Muscle layer of duodenum (tissue), 2 donors: ENCODE results near the gene ALOX5.
"Not testable (repeated sequence)": the region's sequence is repeated elsewhere in the genome, so short reads cannot be mapped to it uniquely, and the experiment has no call there.

Source experiments
- H3K27ac ChIP-seq: one replicate; pipeline ENCODE4 v1.7.0; 2013; ENCODE audit warnings: mild to moderate bottlenecking, low read length
- H3K27me3 ChIP-seq: one replicate; pipeline ENCODE4 v1.7.0; 2013; ENCODE audit warnings: low read depth, mild to moderate bottlenecking, control low read depth, low read length
- H3K36me3 ChIP-seq, 2 donors: one replicate each; pipeline ENCODE4 v1.7.0; 2013; ENCODE audit warnings: low read length in 2 of 2, control low read depth in 1 of 2, mild to moderate bottlenecking in 1 of 2; ENCODE audit not compliant: insufficient read depth in 2 of 2, control insufficient read depth in 1 of 2
- H3K4me1 ChIP-seq, 2 donors: one replicate each; pipeline ENCODE4 v1.7.0; 2013; ENCODE audit warnings: low read length in 2 of 2, mild to moderate bottlenecking in 2 of 2, control low read depth in 1 of 2, moderate library complexity in 1 of 2; ENCODE audit not compliant: insufficient read depth in 2 of 2, control insufficient read depth in 1 of 2
- H3K4me3 ChIP-seq, 2 donors: one replicate each; pipeline ENCODE4 v1.7.0; 2013; ENCODE audit warnings: low read length in 2 of 2, low read depth in 1 of 2, mild to moderate bottlenecking in 1 of 2
- H3K9me3 ChIP-seq, 2 donors: one replicate each; pipeline ENCODE4 v1.7.0; 2013; ENCODE audit warnings: low read length in 2 of 2, control low read depth in 1 of 2, mild to moderate bottlenecking in 1 of 2; ENCODE audit not compliant: control insufficient read depth in 1 of 2
- donor health status: healthy.

Gene ALOX5

DNA sequence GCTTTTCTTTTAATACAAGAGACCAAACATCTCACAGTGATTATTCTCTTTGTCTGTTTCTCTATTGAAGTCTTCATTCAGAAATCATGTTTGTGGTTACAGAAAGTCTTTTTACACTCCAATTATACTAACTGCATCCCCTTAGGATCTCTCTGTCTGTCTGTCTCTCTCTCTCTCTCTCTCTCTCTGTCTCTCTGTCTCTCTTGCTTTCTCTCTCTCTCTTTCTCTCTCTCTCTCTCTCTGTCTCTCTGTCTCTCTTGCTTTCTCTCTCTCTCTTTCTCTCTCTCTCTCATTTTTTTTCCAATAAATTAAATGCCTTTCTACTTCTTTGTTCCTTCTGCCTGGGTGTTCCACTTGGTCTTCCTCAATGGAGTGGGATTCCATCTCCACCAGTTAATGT is 35.3 kb downstream of the ALOX5 start:
- H3K4me1 ChIP-seq, H3K27ac ChIP-seq, H3K36me3 ChIP-seq, H3K27me3 ChIP-seq, H3K4me3 ChIP-seq, H3K9me3 ChIP-seq: not testable (repeated sequence)

- Histone ChIP-seq H3K4me1 (no peaks in the 10 kb centered on the region), H3K9me3 (no peaks in the 10 kb centered on the region), H3K27me3 (no peaks in the 10 kb centered on the region), H3K4me3 (no peak overlapping the region), H3K36me3 (no peaks in the 10 kb centered on the region), H3K27ac (no peak overlapping the region)
Measured at GRCh38 chr10:45409782-45410181, 35.8 kb downstream of the ALOX5 start.

- Histone ChIP-seq H3K4me1 (no peaks in the 10 kb centered on the region), H3K27me3 (no peaks in the 10 kb centered on the region), H3K27ac (no peak overlapping the region), H3K9me3 (no peaks in the 10 kb centered on the region), H3K4me3 (no peak overlapping the region), H3K36me3 (no peaks in the 10 kb centered on the region)
Measured at GRCh38 chr10:45410489-45410806, 36.4 kb downstream of the ALOX5 start.

DNA sequence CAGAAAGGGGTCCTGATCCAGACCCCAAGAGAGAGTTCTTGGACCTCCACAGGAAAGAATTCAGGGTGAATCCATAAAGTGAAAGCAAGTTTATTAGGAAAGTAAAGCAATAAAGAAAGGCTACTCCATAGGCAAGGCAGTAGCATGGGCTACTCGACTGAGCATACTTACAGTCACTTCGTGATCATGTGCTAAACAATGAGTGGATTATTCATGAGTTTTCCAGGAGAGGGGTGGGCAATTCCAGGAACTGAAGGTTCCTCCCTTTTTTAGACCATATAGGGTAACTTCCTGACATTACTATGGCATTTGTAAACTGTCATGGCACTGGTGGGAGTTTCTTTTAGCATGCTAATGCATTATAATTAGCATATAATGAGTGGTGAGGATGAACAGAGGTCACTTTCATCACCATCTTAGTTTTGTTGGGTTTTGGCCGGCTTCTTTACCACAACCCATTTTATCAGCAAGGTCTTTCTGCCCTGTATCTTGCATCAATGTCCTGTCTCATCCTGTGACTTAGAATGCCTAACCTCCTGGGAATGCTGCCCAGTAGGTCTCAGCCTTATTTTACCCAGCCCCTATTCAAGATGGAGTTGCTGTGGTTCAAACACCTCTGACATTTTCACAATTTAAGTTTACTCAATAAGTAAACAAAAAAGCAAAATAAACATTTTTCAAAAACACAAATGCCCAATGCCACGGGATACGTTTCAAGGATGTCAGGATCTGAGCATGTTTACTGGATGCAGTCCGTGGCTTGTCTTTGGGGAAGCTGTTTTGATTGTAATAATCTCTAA is 37.0 kb downstream of the ALOX5 start:
- Histone ChIP-seq H3K4me3 (no peak overlapping the region), H3K27ac (no peak overlapping the region), H3K27me3 (no peaks in the 10 kb centered on the region), H3K36me3 (no peaks in the 10 kb centered on the region), H3K9me3 (no peaks in the 10 kb centered on the region), H3K4me1 (no peaks in the 10 kb centered on the region)

DNA sequence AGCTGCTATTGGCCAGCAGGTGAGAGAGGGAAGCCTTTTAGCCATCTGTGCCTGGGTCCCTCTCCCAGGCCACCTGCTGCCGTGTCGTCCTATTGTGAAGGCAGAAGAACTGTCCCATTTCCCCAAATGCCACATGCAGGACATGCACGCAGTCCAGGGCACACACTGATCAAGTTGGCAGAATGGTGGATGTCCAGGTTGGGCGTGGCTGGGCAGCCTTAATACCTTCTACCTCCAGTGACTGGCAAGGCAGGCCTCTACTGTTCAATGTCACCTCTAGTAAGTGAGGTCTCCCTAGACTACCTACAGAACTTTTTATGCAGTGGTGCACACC is 37.6 kb downstream of the ALOX5 start:
- Histone ChIP-seq H3K36me3 (no peaks in the 10 kb centered on the region), H3K27me3 (no peaks in the 10 kb centered on the region), H3K27ac (no peak overlapping the region), H3K4me3 (no peak overlapping the region), H3K9me3 (no peaks in the 10 kb centered on the region), H3K4me1 (no peaks in the 10 kb centered on the region)

DNA sequence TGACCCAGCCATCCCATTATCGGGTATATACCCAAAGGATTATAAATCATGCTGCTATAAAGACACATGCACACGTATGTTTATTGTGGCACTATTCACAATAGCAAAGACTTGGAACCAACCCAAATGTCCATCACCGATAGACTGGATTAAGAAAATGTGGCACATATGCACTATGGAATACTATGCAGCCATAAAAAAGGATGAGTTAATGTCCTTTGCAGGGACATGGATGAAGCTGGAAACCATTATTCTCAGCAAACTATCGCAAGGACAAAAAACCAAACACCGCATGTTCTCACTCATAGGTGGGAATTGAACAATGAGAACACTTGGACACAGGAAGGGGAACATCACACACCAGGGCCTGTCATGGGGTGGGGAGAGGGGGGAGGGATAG is 41.0 kb downstream of the ALOX5 start:
- H3K4me3 ChIP-seq, H3K27ac ChIP-seq, H3K4me1 ChIP-seq, H3K9me3 ChIP-seq, H3K36me3 ChIP-seq, H3K27me3 ChIP-seq: not testable (repeated sequence)

DNA sequence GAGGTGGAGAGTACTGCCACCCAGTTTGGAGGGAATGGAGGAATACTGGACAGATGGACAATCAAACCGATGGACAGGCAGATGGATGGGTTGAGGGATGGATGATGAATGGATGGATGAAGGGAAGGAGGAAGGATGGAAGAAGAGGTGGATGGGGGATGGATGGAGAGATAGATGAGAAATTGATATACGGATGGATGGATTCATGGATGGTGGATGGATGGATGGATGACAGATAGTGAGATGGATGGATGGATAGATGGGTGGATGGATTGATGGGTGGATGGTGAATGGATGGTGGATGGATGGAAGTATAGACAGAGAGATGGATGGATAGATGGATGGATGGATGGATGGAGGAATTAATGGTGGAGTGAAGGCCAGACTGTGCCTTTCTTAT is 42.6 kb downstream of the ALOX5 start:
- Histone ChIP-seq H3K4me1 (peaks cover 0 to 13% of the 10 kb centered on the region in 2 donors), H3K9me3 (no peaks in the 10 kb centered on the region), H3K4me3 (no peak overlapping the region), H3K36me3 (no peaks in the 10 kb centered on the region), H3K27me3 (no peaks in the 10 kb centered on the region), H3K27ac (no peak overlapping the region)

- H3K27ac ChIP-seq = no peak overlapping the region
- no peak overlapping the region for H3K4me3 ChIP-seq
- peaks cover 0 to 13% of the 10 kb centered on the region in 2 donors for H3K4me1 ChIP-seq
- no peaks in the 10 kb centered on the region for H3K27me3 ChIP-seq
- H3K9me3 ChIP-seq = no peaks in the 10 kb centered on the region
- H3K36me3 ChIP-seq = no peaks in the 10 kb centered on the region
Measured at GRCh38 chr10:45417746-45418145, 43.7 kb downstream of the ALOX5 start.

GRCh38 chr10:45418417-45418848 is 44.4 kb downstream of the ALOX5 start:
- peak overlapping the region; percentile 62 to 78 for H3K4me3 ChIP-seq
- no peaks in the 10 kb centered on the region for H3K36me3 ChIP-seq
- peaks cover 0 to 13% of the 10 kb centered on the region in 2 donors for H3K4me1 ChIP-seq
- H3K27me3 ChIP-seq = no peaks in the 10 kb centered on the region
- no peaks in the 10 kb centered on the region for H3K9me3 ChIP-seq
- peak overlapping the region; percentile 75 for H3K27ac ChIP-seq

DNA sequence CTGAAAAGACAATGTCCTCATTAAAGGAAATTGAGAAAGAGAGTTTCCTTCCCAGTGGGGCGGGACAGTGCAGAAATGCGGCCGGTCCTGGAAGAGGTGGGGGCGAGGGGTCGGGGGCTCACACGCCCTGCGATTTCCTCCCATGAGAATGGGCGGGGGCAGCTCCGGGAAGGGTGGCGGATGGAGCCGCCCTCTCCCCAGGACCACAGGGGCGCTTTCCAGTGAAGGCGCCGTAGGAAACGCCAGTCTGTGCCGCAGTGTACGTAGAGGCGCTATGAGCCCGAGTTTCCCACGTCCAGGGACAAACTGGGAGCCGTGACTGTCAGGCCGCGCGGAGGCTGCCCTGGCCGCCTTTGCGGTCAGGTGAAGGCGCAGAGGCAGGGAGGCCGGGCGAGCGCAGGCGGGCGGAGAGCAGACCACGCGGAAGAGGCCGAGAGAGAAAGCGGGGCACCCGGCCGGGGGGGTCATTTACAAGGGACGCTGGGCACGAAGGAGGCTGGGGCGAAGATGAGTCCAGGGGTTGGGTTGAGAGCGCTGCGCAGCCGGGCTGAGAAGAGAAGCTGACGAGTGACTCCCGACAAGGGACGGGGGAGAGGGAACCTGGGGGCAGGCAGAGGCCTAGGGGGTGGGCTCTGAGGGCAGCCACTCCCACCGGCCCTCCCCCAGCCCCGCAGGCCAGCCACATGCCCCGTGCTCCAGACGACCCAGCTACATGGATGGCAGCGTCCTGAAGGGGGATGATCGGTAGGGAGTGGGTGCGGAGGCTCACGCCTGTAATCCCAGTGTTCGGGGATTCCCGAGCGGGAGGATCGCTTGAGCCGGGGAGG is 45.0 kb downstream of the ALOX5 start:
- Histone ChIP-seq H3K4me1 (peaks cover 0 to 13% of the 10 kb centered on the region in 2 donors), H3K27ac (peak overlapping the region; percentile 75), H3K9me3 (no peaks in the 10 kb centered on the region), H3K27me3 (no peaks in the 10 kb centered on the region), H3K36me3 (no peaks in the 10 kb centered on the region), H3K4me3 (peak overlapping the region; percentile 62 to 78)

- Histone ChIP-seq H3K36me3 (no peaks in the 10 kb centered on the region), H3K4me1 (peaks cover 0 to 13% of the 10 kb centered on the region in 2 donors), H3K27ac (peak overlapping the region; percentile 75), H3K4me3 (peak overlapping the region; percentile 62 to 78), H3K27me3 (no peaks in the 10 kb centered on the region), H3K9me3 (no peaks in the 10 kb centered on the region)
Measured at GRCh38 chr10:45419676-45420025, 45.6 kb downstream of the ALOX5 start.
